ENCODE data around the gene TRIM39.
"Not testable (repeated sequence)": the region's sequence is repeated elsewhere in the genome, so short reads cannot be mapped to it uniquely, and the experiment has no call there.

The TRIM39 gene

DNA sequence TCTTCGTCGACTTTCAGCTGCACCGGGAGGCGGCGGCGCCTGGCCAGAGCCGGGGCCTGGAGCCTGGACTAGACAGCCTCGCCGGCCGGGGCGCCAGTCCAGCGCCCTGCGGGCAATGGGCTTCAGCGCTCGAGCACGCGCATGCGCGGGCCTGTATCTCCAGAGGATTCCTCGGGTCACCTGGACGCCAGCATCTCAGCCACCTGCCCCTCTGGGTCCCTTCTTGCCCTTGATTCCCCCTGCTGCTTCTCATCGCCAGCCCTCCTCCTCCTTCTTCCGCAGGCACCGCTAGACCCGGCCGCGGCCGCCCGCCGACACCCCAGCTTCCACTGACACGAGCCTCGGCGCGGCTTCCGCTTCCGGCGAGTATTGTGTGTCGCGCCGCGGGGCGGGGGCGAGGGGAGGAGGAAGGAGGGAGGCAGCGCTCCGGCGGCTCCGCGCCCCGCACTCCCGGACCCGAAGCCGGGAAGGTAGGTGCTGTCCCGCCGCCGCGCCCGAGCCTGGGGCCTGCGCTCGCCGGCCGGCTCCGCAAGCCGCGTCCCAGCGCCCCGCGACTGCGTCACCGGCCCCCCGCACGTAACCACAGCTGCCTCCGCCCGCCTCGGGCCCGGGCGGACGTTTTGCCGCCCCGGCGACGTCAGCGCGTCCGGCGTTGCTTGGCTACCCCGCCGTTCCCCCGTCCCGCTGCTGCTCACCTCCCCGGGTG lies at the start of gene TRIM39:
Gene TRIM39 (plus strand): TSS at position 402 of the 706 bp plus-strand sequence. CDS start 2,391 bp downstream, outside the sequence.
- DNase-seq, result peak; percentile 61

DNA sequence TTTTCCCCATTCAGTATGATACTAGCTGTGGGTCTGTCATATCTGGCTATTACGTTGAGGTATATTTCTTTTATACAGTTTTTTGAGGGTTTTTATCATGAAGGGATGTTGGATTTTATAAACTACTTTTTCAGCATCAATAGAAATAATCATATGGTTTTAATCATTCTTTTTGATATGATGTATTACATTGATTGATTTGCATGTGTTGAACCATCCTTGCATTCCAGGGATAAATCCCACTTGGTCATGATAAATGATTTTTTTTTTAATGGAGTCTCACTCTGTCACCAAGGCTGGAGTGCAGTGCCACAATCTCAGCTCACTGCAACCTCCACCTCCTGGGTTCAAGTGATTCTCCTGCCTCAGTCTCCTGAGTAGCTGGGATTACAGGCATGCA lies 45.7 kb upstream of the TRIM39 start:
- not testable (repeated sequence) for DNase-seq

DNA sequence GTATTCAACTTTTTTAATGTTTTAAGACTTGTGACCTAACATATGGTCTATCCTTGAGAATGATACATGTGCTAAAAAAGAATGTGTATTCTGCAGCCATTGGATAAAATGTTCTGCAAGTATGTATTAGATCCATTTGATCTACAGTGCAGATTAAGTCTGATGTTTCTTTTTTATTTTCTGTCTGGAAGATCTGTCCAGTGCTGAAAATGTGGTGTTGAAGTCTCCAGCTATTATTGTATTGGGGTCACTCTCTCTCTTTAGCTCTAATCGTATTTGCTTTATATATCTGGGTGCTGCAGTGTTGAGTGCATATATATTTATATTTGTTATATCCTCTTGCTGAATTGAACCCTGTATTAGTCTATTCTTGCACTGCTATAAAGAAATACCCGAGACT lies 44.2 kb upstream of the TRIM39 start:
- peak in 1 of 2 experiments; percentile 5 for DNase-seq

GRCh38 chr6:30283761-30284160 lies 43.0 kb upstream of the TRIM39 start:
- DNase-seq, result no peak

DNA sequence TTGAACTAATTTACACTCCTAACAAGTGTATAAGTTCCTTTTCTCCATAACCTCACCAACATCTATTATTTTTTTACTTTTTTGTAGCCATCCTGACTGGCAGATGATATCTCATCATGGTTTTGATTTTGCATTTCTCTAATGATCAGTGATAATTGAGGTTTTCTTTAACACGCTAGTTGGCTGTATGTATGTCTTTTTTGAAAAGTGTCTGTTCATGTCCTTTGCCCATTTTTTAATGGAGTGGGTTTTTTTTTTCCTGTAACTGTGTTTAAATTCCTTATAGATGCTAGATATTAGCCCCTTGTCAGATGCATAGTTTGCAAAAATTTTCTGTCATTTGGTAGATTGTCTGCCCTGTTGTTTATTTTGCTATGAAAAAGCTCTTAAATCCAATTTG lies 39.6 kb upstream of the TRIM39 start:
- no peak for DNase-seq

DNA sequence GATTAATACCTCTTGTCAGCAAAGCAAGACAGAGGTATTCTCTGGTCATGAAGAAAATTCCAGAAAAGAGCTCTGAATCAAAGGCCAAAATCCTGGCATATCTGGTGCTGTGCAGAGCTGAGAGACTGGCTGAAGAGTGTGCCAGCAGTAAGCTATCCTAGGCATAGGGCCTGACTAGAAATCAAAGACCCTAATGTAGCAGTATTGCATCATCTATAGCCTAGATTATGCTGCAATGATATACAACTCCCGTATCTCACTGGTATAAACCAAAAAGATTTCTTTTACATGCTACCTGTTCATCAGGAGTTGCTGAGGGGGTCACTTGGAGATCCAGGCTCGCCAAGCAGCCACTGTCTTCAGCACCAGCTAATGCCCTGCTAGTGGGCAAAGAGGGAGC lies 30.9 kb upstream of the TRIM39 start:
- DNase-seq, result no peak

DNA sequence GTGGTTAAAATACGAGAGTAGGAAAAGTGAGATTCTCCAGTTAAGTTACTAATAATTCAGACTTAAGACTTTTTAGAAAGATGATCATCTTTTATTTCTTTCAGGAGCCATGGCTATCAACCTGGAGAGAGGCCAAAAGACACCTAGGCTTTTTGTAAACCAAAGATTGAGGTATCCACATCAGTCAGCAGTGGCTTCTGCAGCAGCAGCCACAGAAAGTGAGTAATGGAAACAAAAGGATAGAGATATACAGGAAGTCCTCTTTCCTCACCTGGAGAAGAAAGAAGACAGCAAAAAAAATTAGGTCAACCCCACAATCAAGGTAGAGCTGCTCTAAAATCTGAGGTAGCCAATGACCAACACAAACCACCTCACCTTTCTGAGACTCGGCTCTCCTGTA lies 22.7 kb upstream of the TRIM39 start:
- DNase-seq, result no peak

GRCh38 chr6:30311101-30311500 lies 15.6 kb upstream of the TRIM39 start:
- no peak for DNase-seq

GRCh38 chr6:30311671-30312070 lies 15.1 kb upstream of the TRIM39 start:
- no peak for DNase-seq

- DNase-seq, result no peak
Observed at GRCh38 chr6:30312266-30312665, 14.5 kb upstream of the TRIM39 start.

DNA sequence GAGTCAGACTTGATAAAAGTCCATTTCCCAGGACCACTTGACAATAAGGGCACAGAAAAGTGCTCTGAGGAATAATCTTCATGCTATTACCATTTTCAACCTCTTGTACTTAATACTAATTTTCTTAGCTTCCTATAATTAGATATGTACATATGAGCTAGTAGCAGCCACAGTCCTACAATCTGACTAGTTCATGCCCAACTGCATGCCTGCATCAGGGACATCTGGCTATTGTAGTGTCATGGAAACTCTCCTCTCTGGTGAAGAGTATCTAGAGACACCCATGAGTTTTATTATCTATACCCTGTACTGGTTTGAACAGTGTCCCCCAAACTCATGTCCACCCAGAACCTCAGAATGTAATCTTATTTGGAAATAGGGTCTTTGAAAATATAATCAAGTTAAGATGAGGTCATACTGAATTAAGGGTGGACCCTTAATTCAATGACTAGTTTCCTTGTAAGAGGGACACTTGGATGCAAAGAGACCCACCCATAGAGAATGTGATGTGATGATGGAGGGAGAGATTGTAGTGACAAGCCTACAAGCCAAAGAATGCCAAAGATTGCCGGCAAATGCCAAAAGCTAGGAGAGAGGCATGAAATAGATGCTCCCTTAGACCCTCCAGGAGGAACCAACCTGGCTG lies 13.9 kb upstream of the TRIM39 start:
- no peak for DNase-seq

DNA sequence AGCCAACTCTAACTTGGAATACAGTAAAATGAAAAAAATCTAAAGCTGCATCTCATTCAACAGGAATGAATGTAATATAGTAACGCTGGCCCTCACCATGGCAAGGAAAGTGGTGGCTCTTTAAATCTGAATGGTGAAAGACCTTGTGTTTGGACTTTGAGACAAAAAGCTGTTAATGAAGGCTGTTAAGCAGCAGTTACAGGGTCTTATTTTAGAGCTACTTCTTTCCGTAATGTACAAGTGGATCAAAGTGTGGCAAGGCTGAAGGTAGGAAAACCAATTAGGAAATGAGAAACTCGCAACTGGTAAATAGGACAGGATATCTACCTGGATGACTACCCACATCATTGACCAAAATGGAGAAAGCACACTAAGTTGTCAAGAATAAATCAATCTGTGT lies 11.6 kb upstream of the TRIM39 start:
- no peak for DNase-seq

DNA sequence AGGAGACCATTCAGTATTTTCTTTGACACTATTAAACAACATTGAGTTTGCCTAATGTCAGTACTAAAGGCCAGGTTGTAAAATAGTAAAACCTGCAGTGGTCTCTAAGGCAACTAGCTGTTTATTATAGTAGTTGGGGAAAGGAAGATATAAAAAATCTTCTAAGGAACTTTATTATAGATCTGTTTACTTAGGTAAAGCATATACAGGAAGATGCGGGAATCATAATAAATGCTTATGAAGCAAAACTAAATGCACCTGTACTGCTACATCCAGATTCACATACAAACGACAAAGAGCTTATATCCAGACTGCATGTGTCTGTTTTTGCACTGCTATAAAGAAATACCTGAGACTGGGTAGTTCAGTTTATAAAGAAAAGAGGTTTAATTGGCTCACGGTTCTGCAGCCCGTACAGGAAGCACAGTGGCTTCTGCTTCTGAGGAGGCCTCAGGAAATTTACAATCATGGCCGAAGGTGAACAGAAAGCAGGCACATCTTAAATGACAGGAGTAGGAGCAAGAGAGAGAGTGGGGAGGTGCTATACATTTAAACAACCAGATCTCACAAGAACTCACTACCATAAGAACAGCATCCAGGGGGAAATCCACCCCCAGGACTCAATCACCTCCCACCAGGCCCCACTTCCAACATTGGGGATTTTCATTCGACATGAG lies 8.7 kb upstream of the TRIM39 start:
- no peak for DNase-seq

- no peak for DNase-seq
Observed at GRCh38 chr6:30319146-30319835, 7.4 kb upstream of the TRIM39 start.

DNA sequence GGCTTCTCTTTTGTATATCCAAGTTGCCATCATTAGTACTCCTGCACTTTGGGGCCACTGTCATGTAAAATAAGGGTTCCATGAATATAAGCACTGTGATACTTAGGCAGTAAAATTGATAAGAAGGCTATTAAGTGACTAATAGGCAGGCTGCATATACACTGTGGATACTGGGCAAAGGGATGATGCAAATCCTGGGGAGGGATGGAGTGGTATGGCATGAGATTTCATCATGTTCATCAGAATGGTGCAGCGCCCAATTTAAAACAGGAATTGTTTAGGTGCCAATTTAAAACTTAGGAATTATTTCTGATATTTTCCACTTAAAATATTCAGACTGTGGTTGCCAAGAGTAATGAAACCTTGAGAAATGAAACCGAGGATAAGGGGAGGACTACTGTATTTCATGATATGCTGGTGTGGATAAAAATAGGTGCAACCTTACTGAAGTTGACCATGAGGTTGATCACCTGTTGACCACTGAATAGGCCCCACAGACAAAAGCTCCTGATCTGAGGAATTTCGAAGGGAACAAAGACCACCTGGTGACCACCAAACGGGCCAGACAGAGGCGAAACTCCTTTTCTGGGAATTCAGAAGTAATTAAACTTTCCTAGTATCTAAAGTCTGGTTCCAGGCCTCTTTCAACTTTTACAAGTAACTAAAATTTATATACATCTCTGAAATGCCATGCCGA lies 4.9 kb upstream of the TRIM39 start:
- DNase-seq, result no peak

- no peak for DNase-seq
Observed at GRCh38 chr6:30322527-30323501, 3.9 kb upstream of the TRIM39 start.

- no peak for DNase-seq
Observed at GRCh38 chr6:30323806-30324205, 2.9 kb upstream of the TRIM39 start.

GRCh38 chr6:30325150-30325872 lies 1.4 kb upstream of the TRIM39 start:
- DNase-seq, result peak; percentile 78 to 84

GRCh38 chr6:30325873-30326525 lies 728 bp upstream of the TRIM39 start:
- DNase-seq, result peak; percentile 61 to 71

GRCh38 chr6:30327232-30327746 lies 562 bp downstream of the TRIM39 start:
- DNase-seq, result no peak
